GM12801 (cell line): ENCODE results near the gene WDR86.

ENCODE experiments used
- CTCF ChIP-seq: IDR thresholded peaks from one replicate; pipeline ENCODE4 v1.5.1; 2011; ENCODE audit warnings: control low read depth; ENCODE audit not compliant: insufficient read length; ENCODE audit errors: extremely low read depth

Gene WDR86

GRCh38 chr7:151437866-151438516 is 28.2 kb upstream of the WDR86 start:
- no peak for TF ChIP-seq CTCF

GRCh38 chr7:151437159-151437553 is 27.3 kb upstream of the WDR86 start:
- TF ChIP-seq CTCF, result no peak

GRCh38 chr7:151436446-151437158 is 26.8 kb upstream of the WDR86 start:
- TF ChIP-seq CTCF, result no peak

- TF ChIP-seq CTCF, result no peak
Measured at GRCh38 chr7:151435971-151436370, 26.1 kb upstream of the WDR86 start.

- no peak for TF ChIP-seq CTCF
Measured at GRCh38 chr7:151435103-151435916, 25.5 kb upstream of the WDR86 start.

- TF ChIP-seq CTCF, result no peak
Measured at GRCh38 chr7:151434549-151434948, 24.7 kb upstream of the WDR86 start.

- TF ChIP-seq CTCF, result no peak
Measured at GRCh38 chr7:151433721-151434400, 24.0 kb upstream of the WDR86 start.
